Right lobe of liver (tissue), 4 donors: ENCODE measurements around the gene ZSCAN2.

Source experiments
- POLR2A ChIP-seq: fragments of 450-650 bp; IDR thresholded peaks from one replicate; pipeline ENCODE4 v1.6.1; 2017; ENCODE audit warnings: antibody characterized with exemption, mild to moderate bottlenecking
- TF ChIP-seq, protein P1 (sequence below), 4 donors: fragments of 200-600 bp in 3 of 4; fragments of 450-650 bp in 1 of 4; IDR thresholded peaks; one replicate each; pipeline versions ENCODE4 v1.5.1 to v1.8.0; 2016 to 2022; ENCODE audit warnings: antibody characterized with exemption in 4 of 4, mild to moderate bottlenecking in 2 of 4
- donor health status: DM: no; HTN: no; CAD: no.
- donor health status: DM: no; HTN: no; CAD: no.
- donor health status: DM: no; HTN: yes; CAD: no.

DNA sequence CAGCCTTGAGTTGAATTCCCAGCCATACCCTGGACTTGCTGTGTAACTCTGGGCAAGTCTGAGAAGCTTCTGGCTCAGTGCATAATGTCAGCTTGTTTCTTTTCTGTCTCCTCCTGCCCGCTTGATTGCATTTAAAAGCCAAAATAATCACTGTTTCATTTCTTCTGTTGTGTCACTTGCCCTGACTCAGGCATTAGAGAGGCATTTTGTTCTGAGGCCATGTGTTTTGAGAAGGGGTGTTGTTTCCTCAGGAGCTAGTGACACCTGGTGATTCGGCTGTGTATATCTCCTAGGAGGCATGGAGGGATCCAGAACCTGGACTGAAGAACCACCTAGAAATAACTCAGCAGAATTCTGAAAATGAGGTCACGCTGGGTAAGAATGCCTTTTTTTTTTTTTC lies 37.3 kb downstream of the ZSCAN2 start:
- TF ChIP-seq POLR2A: no peak
- TF ChIP-seq, protein P1, sequence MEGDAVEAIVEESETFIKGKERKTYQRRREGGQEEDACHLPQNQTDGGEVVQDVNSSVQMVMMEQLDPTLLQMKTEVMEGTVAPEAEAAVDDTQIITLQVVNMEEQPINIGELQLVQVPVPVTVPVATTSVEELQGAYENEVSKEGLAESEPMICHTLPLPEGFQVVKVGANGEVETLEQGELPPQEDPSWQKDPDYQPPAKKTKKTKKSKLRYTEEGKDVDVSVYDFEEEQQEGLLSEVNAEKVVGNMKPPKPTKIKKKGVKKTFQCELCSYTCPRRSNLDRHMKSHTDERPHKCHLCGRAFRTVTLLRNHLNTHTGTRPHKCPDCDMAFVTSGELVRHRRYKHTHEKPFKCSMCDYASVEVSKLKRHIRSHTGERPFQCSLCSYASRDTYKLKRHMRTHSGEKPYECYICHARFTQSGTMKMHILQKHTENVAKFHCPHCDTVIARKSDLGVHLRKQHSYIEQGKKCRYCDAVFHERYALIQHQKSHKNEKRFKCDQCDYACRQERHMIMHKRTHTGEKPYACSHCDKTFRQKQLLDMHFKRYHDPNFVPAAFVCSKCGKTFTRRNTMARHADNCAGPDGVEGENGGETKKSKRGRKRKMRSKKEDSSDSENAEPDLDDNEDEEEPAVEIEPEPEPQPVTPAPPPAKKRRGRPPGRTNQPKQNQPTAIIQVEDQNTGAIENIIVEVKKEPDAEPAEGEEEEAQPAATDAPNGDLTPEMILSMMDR (IDR thresholded peaks at IDR 0.05): peak; percentile 34 to 50 (median 38)
